ENCODE data around the gene MRPS35.
A peak's percentile ranks its signal among the peaks of the same experiment; 100 is the strongest.

MRPS35 gene

GRCh38 chr12:27777141-27777540 lies 66.5 kb downstream of the MRPS35 start:
- H3K4me2 ChIP-seq (ENCODE audit: low read length), result no peak overlapping the region
- peaks cover 17% of the 10 kb centered on the region for H3K36me3 ChIP-seq (ENCODE audit: control insufficient read depth, low read length)
- no peaks in the 10 kb centered on the region for H3K9me3 ChIP-seq (ENCODE audit: control insufficient read depth, insufficient read depth, low read length)
- peaks cover 22% of the 10 kb centered on the region for H3K4me1 ChIP-seq (ENCODE audit: control insufficient read depth, low read length)
- no peak overlapping the region for H3K27ac ChIP-seq (ENCODE audit: low read depth, low read length)
- peaks cover 20% of the 10 kb centered on the region for H3K79me2 ChIP-seq (ENCODE audit: control insufficient read depth, low read length)
- H3F3A ChIP-seq (ENCODE audit: control insufficient read depth, insufficient read depth), result peaks cover 6% of the 10 kb centered on the region; the same call in 1 of the 2 replicates
- no peak overlapping the region for H3K4me3 ChIP-seq (ENCODE audit: low read length)
- no peaks in the 10 kb centered on the region for H3K9me2 ChIP-seq (replicated peaks; ENCODE audit: control insufficient read depth, low read length)
- H4K20me1 ChIP-seq (ENCODE audit: control insufficient read depth, insufficient read depth, low read depth, low read length), result no peaks in the 10 kb centered on the region
- TF ChIP-seq EZH2phosphoT487 (IDR thresholded peaks at IDR 0.05; ENCODE audit: borderline replicate concordance, low read length) (no peak), CTCF (IDR thresholded peaks at IDR 0.05; ENCODE audit: low read depth, low read length, poor library complexity, severe bottlenecking) (no peak)
- H3K27me3 ChIP-seq (ENCODE audit: control insufficient read depth, low read length), result no peaks in the 10 kb centered on the region

- Histone ChIP-seq H3K9me3 (ENCODE audit: control insufficient read depth, insufficient read depth, low read length) (no peaks in the 10 kb centered on the region), H3K4me3 (ENCODE audit: low read length) (no peak overlapping the region), H3K36me3 (ENCODE audit: control insufficient read depth, low read length) (peaks cover 22% of the 10 kb centered on the region), H3K27me3 (ENCODE audit: control insufficient read depth, low read length) (no peaks in the 10 kb centered on the region), H3K79me2 (ENCODE audit: control insufficient read depth, low read length) (peaks cover 28% of the 10 kb centered on the region), H3F3A (ENCODE audit: control insufficient read depth, insufficient read depth) (peaks cover 6% of the 10 kb centered on the region; the same call in 1 of the 2 replicates), H3K9me2 (replicated peaks; ENCODE audit: control insufficient read depth, low read length) (no peaks in the 10 kb centered on the region), H4K20me1 (ENCODE audit: control insufficient read depth, insufficient read depth, low read depth, low read length) (no peaks in the 10 kb centered on the region), H3K4me2 (ENCODE audit: low read length) (no peak overlapping the region), H3K27ac (ENCODE audit: low read depth, low read length) (no peak overlapping the region), H3K4me1 (ENCODE audit: control insufficient read depth, low read length) (peaks cover 29% of the 10 kb centered on the region)
- TF ChIP-seq EZH2phosphoT487 (IDR thresholded peaks at IDR 0.05; ENCODE audit: borderline replicate concordance, low read length) (no peak), CTCF (IDR thresholded peaks at IDR 0.05; ENCODE audit: low read depth, low read length, poor library complexity, severe bottlenecking) (no peak)
These were observed 67.6 kb downstream of the MRPS35 start for GRCh38 chr12:27778206-27778605.

GRCh38 chr12:27779416-27779919 lies 68.8 kb downstream of the MRPS35 start:
- peak overlapping the region; percentile 52 for H3K27ac ChIP-seq (ENCODE audit: low read depth, low read length)
- H3K9me2 ChIP-seq (replicated peaks; ENCODE audit: control insufficient read depth, low read length), result no peaks in the 10 kb centered on the region
- peaks cover 6% of the 10 kb centered on the region; the same call in 1 of the 2 replicates for H3F3A ChIP-seq (ENCODE audit: control insufficient read depth, insufficient read depth)
- TF ChIP-seq CTCF (IDR thresholded peaks at IDR 0.05; ENCODE audit: low read depth, low read length, poor library complexity, severe bottlenecking) (no peak), EZH2phosphoT487 (IDR thresholded peaks at IDR 0.05; ENCODE audit: borderline replicate concordance, low read length) (no peak)
- H4K20me1 ChIP-seq (ENCODE audit: control insufficient read depth, insufficient read depth, low read depth, low read length), result no peaks in the 10 kb centered on the region
- peaks cover 30% of the 10 kb centered on the region for H3K4me1 ChIP-seq (ENCODE audit: control insufficient read depth, low read length)
- H3K4me2 ChIP-seq (ENCODE audit: low read length), result peak overlapping the region; percentile 93
- peak overlapping the region; percentile 86 for H3K4me3 ChIP-seq (ENCODE audit: low read length)
- H3K9me3 ChIP-seq (ENCODE audit: control insufficient read depth, insufficient read depth, low read length), result no peaks in the 10 kb centered on the region
- H3K36me3 ChIP-seq (ENCODE audit: control insufficient read depth, low read length), result peaks cover 22% of the 10 kb centered on the region
- H3K27me3 ChIP-seq (ENCODE audit: control insufficient read depth, low read length), result no peaks in the 10 kb centered on the region
- H3K79me2 ChIP-seq (ENCODE audit: control insufficient read depth, low read length), result peaks cover 40% of the 10 kb centered on the region
